GM12801 (cell line): Measurements from ENCODE around the gene TVP23C.

ENCODE experiments used
- TF ChIP-seq, protein P1 (sequence below): IDR thresholded peaks from one replicate; pipeline ENCODE4 v1.5.1; 2011; ENCODE audit warnings: control low read depth; ENCODE audit not compliant: insufficient read length; ENCODE audit errors: extremely low read depth

Gene TVP23C

DNA sequence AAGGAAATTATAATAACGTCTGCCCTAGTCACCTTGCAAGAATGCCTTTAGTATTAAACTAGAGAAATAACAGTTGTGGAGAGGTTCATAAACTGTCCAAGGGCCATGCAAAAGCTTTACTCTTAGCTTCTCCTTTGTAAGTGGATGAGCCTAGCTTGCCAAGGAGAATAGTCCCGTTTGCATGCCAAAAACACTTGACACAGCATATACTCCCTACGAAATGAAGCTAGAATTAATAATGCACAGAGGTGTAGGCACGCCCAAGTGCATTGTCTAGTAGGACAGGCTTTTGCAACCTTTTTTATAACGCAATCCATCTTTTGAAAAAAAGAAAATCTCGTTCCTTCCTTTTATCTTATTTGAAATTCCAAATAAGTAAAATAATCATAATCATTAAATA, 83.1 kb downstream of the TVP23C start:
- TF ChIP-seq, protein P1, sequence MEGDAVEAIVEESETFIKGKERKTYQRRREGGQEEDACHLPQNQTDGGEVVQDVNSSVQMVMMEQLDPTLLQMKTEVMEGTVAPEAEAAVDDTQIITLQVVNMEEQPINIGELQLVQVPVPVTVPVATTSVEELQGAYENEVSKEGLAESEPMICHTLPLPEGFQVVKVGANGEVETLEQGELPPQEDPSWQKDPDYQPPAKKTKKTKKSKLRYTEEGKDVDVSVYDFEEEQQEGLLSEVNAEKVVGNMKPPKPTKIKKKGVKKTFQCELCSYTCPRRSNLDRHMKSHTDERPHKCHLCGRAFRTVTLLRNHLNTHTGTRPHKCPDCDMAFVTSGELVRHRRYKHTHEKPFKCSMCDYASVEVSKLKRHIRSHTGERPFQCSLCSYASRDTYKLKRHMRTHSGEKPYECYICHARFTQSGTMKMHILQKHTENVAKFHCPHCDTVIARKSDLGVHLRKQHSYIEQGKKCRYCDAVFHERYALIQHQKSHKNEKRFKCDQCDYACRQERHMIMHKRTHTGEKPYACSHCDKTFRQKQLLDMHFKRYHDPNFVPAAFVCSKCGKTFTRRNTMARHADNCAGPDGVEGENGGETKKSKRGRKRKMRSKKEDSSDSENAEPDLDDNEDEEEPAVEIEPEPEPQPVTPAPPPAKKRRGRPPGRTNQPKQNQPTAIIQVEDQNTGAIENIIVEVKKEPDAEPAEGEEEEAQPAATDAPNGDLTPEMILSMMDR: no peak

DNA sequence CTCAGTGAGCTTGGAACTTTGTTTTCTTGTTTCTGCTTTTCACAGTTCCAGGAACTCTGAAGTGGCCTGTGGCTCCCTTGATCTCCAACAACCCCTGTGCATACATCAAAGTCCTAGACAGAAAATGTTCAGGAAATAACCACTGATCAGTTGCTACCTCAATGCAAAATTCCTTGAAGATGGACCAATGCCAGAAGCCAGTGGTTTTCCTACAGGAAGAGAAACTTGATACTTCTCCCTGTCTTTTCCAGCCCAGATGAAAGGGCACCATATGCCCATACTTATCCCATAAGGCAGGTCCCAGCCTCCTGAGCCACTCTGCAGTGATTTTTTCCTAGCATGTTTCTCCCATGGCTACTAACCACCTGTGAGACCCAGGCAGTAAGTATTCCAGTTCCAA, 83.6 kb downstream of the TVP23C start:
- TF ChIP-seq, protein P1: no peak

DNA sequence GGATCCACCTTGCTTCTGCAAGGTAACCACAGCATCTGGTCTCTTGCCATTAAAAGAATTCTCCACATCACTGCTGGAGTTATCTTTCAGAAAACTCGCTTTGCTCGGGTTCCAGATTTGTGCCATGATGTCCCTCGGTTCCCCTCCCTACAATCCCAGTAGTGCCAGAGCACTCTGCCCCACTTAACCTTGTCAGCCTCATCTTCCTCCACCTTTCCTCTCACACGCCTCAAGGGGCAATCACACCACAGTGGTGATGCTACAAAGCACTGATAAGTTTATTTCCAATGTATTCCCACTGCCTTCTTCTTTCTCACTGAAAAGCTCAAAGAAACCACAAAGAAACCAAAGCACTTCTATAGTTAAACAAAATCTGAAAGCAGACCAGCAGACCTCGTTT, 84.4 kb downstream of the TVP23C start:
- TF ChIP-seq, protein P1: no peak

DNA sequence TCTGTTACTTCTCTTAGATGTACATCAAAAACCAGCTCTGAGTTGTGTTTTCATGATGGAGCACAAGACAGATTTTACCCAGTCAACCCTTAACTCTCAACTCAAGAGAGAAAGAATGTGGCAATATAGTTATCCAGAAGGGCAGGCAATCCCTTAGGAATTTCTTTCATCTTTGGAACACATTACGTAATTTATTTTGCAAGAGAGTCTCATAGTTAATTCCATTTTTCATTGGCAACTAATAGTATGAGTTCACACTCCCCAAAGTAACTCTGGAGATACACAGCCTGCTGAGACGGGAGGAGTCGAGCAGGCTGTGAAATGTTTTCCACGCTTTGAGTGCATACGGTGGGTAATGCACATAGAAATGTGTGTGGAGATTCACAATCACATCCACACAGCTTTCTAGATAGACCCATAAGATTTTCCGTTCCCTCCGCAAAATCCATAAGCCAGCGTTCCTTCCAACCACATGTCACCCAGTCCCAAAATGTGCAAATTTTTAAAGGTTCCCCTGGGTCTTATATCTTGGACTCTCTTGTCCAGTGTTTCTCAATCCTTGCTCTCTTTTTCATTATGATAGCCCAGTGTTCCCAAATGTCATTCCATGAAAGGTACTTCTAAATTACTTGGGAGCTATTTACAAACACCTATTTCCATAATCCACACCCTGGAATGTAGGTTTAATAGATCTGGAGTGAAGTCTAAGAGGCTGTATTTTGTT, 87.5 kb downstream of the TVP23C start:
- TF ChIP-seq, protein P1: no peak

DNA sequence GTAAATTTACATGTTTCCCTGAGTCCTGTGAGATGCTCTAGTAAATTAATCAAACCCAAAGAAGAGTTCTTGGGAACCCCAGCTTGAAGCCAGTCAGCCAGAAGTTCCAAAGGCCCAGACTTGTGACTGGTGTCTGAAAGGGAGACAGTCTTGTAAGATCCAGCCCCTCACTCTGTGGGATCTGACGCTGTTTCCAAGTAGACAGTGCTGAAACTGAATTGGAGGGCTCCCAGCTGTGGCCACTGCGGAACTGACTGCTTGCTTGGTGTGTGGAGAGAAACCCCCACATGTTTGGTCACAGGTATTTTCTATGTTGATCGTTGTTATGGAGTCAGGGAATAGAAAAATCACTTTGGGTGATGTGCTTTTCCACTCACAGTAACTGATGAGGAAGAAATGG, 90.4 kb downstream of the TVP23C start:
- TF ChIP-seq, protein P1: no peak

DNA sequence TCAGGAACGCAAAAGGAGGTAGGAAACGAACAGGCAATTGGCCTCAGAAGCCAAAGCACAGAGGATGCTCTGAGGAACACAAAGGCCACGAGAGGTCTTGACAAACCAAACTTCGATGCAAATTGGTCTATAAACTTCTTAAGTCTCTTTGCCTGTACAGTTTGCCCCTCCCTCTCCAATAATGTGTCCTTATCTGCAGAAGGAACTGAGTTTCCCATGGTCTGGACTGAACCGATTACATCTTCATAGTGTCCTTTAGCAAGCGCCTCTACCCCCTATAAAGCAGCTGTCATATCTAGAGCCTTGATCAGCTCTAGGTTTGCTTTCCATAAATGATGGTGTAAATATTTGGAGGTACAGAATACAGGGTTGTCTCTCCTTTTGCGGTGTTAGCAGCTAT, 92.7 kb downstream of the TVP23C start:
- TF ChIP-seq, protein P1: no peak

DNA sequence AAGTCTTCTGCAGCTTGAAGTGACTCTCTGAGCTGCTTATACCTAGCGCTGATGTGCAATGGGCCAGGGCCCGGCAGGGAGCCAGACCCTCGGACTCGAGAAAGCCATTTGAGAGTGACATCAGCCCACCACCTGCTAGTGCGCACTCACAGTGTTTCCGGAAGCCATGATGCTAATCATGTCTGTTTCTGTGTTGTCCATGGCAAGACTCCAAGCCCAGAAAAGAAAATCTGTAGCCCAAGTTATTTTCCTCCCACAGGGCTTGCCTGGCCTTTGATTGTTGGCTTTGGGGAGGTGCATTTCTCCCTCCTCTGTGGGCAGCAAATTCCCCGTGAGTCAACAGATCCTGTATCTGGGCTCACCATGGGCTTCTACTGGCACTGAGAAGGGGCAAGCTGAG, 94.0 kb downstream of the TVP23C start:
- TF ChIP-seq, protein P1: no peak
